ENCODE data around the gene KLHL22.
"Not testable (repeated sequence)": the region's sequence is repeated elsewhere in the genome, so short reads cannot be mapped to it uniquely, and the experiment has no call there.

DNA sequence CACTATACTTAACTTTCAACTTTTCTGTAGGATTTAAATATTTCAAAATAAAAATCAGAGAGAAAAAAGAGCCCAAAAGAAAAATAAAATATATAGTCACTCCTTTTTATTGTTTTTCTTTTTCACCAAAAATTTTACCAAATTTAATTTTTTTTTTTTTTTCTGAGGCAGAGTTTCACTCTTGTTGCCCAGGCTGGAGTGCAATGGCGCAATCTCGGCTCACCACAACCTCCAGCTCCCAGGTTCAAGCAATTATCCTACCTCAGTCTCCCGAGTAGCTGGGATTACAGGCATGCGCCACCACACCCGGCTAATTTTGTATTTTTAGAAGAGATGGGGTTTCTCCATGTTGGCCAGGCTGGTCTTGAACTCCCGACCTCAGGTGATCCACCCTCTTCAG lies 17.5 kb downstream of the KLHL22 start:
- not testable (repeated sequence) for TF ChIP-seq POLR2A (IDR thresholded peaks at IDR 0.05; ENCODE audit: low read depth, low read length); PAX5 (IDR thresholded peaks at IDR 0.05; ENCODE audit: insufficient read depth, low read length, severe bottlenecking); POLR2AphosphoS5 (IDR thresholded peaks at IDR 0.05; ENCODE audit: low read depth, low read length)
